HL-60/S4 (cell line): ENCODE data around the gene LCN12.

Source experiments
- in situ Hi-C: fragments of 300-500 bp; cut with MboI; formaldehyde crosslinking; loops from 2 replicates; pipeline ENCODE4 v1.14.3; 2022; ENCODE audit warnings: low sequenced_read_pairs

LCN12 gene

DNA sequence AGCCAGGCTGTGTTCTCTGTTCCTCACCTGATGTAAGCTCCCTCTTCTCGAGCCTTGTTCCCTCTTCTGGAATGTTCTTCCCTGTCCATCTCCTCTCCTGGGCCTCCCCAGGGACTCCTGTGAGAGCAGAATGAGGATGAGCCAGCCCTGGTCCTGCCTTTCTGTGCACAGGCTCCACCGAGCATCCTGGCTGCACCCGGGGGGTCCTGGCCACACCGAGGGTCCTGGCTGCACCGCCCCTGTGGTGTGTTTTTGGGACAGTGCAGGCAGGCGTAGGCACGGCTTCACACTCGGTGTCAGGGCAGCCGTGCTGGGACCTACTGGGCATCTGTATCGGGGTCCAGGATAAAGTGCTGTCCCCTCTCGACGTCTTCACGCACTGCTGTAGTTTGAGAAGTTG lies 25.3 kb upstream of the LCN12 start:
- in situ Hi-C loops, result no loop called here

DNA sequence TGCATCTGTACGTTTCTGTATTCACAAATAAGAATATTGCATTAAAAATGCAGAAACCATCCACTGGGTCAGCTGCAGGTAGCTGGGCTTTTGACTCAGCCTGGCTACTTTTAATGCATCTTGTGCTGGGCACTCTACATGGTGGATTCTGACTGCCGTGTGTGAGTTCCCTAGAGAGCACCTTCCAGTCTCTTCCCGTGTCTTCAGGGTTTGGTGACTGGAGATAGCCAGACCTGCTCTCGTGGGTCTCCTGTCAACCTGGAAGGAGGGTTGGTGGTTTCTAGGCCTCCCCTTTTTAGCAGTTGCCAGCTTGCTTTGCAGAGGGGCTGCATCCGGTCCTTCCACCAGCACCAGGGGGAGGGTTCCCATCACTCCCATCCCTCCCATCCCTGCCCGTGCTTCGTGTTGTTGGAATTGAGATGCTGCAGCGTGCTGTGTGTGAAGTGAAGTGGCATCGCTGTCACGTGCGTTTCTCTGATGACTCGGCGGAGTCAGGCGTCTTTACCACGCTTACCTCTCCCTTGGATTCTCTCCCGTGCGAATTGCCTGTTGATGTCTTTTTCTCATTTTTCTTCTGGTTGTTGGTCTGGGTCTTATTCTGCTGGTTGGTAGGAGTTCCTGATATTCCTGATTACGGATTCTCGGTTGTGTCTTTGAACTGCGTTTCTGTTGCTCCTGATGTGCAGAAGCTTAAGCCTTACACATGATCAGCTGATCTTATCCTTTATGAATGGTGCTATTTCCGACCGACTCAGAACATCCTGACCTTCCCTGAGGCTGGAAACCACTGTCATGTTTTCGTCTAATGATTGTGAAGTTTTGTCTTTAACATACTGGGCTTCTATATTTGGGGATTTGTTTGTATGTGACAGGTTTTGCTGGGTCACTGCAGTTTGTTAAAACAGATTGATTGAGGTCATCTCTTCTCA lies 24.5 kb upstream of the LCN12 start:
- in situ Hi-C loops, result no loop called here

DNA sequence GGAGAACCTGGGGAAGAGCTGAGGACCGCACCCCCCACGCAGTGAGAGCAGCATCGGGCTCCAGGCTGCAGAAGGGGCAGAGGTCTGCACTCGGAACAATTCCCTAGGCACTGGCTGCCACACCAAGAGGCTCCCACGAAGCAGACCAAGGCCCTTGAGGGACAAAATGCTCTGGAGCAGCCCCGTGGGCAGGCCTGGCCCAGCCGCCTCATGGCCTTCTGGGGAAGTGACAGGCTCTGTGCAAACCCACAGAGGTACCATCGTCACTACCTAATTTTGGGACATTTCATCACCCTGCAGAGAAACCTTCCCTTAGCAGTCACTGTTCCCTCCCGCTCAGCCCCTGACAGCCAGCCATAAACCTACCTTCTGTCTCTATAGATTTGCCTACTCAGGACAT lies 23.5 kb upstream of the LCN12 start:
- in situ Hi-C loops, result no loop called here

DNA sequence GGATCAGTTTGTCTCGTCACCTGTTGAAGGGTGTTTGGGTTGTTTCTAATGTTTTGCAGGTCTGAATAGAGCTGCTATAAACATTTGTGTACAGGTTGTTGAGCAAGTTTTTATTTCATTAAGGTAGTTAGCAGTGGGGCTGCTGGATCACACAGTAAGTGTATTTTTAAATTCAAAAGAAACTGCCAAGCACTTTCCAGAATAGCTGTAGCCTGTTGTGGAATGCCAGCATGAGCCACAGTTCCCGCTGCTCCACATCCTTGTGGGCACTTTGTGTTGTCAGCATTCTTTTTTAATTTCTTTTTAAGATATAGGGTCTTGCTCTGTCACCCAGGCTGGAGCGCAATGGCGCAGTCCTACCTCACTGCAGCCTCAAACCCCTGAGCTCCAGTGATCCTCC lies 22.1 kb upstream of the LCN12 start:
- in situ Hi-C loops, result no loop called here

DNA sequence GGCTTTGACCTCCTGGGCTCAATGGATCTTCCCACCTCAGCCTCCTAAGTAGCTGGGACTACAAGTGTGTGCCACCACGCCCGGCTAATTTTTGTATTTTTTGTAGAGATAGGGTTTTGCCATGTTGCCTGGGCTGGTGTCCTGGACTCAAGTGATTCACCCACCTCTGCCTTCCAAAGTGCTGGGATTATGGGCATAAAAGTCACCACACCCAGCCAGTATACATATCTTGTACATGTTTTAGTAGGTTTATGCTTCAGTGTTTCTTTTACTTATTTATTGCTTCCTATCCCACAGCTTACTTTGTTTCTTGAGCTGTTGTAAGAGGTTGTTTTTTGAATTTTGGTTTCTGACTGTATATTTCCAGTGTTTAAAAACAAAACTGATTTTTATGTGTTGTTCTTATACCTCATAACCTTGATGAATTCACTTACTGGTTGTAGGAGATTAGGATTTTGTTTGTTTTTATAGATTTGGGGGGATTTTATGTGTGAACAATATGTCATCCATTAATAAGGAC lies 20.4 kb upstream of the LCN12 start:
- in situ Hi-C loops, result no loop called here

DNA sequence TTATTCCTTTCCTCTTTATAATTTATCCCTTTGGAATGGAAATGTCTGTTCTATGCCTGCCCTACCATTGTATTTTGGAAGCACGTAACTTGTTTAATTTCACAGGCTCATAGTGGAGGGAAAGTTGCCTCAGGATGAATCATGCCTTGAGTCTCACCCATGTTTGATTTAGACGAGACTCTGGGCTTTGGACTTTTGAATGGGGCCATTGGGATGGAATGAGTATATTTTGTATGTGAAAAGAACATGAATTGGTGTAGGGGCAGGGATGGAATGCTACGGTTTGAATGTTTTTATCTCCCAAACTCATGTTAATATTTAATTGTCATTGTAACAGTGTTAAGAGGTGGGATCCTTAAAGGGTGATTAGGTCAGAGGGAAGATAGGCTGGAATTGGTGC lies 17.8 kb upstream of the LCN12 start:
- in situ Hi-C loops, result no loop called here

DNA sequence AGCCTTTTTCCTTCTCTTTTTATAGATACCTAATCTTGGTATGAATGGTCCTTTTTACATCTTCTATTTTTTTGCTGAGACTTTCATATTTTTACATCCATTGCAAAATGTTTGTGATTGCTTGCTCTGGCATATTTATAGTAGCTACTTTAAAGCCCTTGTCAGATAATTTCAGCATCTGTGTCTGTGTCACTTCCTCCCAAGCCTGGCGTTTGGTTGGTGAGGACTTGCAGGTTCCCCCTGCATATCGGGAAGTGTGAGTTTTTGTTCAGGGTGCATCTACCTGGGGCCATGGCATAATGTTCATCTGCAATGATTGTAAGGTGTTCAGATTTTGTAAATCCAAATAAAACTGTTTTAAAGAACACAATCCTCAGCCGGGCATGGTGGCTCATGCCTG lies 16.4 kb upstream of the LCN12 start:
- in situ Hi-C loops, result no loop called here

DNA sequence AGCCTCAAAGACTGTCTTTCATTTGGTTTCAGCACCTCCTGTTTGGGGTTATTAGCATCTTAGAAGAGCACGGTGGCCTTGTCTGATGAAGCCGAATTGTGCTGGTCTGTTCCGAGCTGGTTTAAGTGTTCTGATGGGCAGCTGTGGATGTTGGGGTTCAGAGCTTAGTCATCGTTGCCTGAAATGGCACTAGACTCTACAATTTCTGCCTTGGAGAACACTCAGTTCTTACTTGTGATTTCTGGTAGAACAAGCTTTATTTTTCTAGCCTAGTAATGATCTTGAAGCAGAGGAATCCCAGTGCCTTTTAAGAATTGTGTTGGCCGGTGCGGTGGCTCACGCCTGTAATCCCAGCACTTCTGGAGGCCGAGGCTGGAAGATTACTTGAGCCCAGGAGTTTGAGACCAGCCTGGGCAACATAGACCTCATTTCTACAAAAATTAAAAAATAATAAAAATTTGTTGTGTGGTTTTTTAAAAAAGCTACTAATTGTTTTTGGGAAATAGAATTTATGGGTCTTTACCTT lies 15.4 kb upstream of the LCN12 start:
- in situ Hi-C loops, result no loop called here

DNA sequence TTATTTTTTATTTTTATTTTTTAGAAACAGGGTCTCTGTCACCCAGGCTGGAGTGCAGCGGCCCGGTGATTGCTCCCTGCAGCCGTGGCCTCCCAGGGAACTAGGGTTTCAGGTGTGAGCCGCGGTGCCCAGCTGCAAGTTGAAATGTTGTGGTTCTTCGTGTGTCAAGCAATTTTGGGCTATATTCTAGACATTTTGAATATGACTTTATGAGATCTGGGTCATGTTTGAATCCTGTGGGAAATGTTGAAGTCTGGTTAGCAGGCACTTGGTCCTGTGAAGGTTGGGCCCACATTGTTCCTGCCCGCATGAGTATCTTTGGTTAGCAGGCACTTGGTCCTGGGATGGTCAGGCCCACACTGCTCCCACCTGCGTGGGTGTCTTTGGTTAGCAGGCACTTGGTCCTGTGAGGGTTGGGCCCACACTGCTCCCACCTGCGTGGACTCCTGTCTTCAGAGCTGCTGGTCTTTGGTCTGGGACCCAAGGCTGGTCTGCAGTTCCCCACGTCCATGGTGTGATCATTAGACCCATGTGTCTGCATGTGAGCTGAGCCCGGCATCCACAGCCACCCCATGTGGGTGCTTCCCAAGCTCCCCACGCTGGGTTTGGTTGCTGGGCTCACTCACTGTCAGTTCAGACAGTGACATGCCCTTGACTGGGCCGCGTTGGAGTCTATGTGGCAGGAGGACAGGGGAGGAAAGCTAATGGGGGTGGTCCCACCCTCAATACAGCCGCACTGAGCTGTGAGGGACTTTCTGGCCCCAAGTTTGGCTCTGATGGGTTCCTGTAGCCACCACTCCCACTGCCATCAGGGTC lies 14.7 kb upstream of the LCN12 start:
- in situ Hi-C loops, result no loop called here

DNA sequence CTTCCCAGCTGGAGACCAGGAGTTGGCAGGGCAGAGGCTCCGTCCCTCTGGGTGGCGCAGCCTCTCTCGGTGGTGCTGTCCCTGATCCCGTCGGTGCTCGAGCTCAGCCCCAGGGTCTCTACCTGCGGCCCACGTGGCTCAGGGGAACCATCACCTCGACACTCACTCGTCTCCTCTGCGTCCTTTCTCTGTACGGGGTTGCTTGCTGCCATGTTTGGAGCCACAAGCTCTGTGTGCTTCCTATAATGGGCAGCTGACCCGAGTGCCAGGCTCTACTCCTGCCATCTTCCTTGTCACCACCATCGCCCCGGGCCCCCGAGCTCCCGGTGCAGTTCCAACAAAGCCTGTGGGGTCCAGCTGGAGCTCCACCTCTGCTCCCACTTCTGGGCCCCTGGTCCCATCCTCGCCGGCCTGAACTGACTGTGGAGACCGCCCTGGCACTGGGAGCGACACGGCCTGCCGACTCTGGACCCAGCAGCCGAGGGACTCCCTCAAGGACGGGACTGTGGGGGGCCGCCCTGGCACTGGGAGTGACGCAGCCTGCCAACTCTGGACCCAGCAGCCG lies 12.6 kb upstream of the LCN12 start:
- in situ Hi-C loops, result no loop called here

DNA sequence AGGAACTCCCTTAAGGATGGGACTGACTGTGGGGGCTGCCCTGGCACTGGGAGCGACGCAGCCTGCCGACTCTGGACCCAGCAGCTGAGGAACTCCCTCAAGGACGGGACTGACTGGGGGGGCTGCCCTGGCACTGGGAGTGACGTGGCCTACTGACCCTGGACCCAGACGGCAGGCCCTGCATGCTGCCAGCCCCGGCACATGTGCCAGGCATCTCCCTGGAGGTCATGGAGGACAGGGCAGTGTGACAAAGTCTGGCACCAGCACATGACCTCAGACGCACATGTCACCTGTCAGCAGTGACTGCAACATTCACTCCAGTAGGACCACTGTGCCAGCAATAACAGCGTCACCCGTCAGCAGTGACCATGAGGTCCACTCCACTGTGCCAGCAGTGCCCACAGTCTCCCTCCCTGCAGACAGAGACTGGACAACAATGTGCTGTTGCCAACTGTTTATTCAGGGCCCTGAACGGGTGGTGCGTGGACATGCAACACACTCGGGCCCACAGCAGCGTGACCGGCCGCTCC lies 12.0 kb upstream of the LCN12 start:
- in situ Hi-C loops, result no loop called here

DNA sequence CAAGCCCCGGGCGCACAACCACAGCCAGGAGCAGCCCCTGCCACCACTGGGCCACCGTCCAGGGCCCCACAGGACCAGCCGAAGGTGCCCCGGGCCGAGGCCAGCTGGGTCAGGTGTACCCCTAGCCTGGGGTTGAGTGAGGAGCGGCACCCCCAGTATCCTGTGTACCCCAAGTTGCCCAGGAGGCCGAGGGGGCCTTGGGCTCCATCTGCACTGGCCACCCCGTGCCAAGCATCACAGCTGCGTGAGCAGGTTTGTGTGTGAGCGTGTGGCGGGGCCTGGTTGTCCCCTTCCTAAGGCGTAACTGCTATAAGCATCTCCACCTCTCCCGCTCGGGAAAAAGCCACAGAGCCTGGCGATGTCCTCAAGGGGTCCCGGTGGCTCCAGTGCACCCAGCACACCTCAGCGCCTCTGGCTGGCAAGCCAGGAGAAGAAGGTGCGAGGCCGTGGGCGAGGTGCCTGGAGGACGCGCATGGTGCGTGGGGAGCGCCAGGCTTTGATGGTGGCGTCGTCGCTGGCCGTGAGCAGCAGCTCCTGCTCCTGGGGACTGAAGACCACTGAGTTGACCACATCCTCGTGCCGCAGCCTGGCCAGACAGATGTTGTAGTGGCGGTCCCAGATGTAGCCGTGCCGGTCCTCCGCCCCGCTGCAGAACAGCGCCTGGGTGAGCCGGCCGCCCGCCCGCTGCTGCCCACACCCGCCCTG lies 11.4 kb upstream of the LCN12 start:
- in situ Hi-C loops, result no loop called here

DNA sequence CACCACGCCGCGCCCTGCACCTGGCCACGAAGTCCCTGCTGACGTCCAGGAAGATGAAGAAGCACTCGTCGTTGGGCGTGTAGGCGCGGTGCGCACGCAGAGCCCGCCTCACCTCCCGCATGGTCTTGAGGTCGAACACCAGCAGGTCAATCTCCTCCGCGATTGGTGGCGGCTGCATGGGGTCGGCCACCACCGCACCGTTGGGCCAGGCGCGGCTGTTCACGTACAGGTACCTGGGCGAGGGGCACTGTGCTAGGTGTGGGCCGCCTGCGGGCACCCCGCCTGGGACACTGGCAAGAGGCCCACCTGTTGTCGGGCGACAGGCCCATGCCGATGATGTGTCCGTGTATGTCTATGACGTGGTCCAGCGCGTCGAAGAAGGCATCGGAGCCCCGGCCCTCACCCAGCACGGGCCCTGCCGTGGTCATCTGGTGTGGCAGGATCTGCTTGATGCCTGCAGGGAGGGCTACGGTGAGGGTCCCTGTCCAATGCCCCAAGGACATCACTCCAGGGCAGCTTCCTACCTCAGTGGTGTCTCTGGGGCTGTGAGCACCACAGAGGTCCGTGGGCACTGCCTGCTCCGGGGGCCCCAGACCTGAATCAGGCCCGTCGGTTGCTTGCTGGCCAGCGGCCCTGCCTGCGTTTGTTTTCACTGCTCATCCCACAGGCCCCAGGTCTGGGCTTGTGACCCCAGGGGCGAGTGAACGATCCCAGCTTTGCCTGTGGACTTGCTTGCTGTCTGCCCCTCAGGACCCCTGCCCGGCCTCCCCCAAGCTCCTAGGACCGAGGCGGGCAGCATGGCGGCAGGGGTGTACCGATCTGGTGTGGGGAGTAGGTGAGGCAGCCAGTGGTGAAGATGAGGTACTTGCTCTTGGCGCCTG lies 10.6 kb upstream of the LCN12 start:
- in situ Hi-C loops, result no loop called here

DNA sequence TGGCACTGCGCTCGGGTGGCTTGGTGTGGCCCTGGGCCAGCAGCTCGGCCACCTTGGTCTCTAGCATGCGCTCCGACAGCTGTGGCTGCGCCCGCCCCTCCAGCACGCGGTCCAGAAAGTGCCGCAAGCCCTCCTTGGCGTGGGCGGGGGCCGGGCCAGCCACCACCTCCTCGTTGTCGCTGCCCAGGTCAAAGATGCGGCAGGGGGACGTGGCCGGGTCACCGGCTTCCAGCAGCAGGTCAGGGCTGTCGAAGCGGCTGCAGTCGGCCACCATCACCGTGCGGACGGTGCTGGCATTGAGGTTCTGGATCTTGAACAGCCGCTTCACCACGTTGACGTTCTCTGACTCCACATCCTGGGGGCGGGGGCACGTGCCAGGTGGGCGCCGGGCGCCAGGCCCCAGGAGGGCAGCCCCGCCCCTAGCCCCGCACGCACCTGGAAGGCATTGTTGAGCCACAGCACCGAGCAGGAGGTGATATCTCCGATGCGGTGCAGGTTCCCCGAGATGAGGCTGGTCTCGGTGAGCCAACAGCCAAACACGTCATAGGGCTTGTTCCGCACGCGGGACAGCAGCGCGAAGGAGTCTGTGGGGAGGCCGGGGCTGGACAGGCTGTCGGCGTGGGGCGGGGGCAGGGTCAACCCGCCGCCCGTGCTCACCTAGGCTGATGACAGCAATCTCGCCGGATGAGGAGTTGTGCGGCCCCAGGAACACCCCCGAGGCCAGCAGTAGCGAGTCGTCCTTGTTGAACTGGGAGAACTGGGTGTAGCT lies 9.8 kb upstream of the LCN12 start:
- in situ Hi-C loops, result no loop called here

DNA sequence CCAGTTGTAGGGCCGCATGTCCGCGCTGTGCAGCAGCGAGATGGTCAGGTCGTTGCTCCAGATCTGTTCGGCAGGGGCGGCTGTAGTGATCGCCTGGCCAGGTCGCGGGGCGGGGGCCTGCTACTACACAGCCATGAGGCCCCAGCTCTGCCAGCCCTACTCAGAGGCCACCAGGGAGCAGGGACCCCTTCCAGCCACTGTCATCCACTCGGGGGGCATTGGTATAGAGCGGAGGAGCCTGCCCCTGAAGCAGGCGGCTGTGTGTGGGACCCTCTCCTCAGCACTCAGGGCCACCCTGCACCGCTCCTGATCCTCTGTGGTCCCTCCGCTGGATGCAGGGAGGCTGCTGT lies 9.2 kb upstream of the LCN12 start:
- in situ Hi-C loops, result no loop called here

DNA sequence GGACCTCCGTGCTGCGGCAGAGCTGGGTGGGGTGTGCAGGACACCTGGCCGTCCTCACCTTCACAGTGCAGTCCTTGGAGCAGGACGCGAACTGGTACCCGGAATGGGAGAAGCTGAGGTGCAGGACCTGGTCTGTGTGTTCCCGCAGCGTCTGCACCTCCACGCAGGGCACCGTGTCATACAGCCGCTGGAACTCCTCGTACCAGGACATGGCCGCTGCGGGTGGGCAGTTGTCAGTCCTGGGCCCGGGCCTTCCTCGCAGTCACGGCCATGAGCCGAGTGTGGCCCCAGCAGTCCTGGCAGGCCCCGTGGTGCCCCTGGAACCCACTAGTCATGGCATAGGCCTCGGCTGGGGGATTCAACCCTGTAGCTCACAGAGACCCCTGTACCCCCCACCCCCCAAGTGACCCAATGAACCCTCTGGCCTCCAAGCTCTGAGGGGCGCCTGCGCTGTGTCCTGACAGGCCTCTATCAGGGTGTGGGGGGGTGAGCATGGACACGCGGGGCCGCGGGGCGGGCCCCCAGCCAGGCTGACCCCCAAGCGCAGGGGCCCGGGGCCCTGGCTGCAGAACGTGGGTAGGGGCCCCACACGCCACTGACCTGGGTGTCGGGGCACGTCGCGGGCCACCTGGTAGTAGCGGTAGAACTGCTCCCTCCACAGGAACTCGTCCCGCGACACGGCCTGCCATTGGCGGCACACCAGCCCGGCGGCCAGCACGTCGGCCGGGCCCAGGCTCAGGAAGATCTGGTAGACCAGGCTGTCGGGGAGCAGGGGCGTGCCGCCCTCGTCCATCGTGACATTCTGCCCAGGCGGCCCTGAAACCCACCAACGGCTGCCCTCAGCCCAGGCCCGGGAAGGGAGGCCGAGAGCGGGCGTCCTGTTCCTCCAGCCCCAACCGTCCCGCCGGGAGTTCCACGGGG lies 8.5 kb upstream of the LCN12 start:
- in situ Hi-C loops, result no loop called here

DNA sequence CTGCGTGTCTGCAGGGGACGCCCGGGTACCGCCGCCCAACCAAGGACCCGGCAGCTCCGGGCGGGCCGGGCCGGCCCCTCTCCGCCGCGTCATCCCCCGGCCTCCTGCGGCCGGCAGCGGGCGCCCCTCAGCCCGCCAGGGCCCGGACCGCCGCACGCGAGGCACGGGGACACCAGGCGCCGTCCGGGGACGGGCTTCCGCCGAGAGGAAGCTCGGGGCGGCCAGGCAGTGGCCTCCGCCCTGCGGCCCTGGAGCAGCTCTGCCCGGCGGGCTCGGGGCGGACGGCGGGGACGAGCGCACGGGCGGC lies 7.9 kb upstream of the LCN12 start:
- in situ Hi-C loops, result no loop called here
